GM21360 (cell line): ENCODE results near the gene ELF4.
"Not testable (repeated sequence)": the region's sequence is repeated elsewhere in the genome, so short reads cannot be mapped to it uniquely, and the experiment has no call there.

Experiments used
- ATAC-seq: cut with Tn5 transposase; IDR thresholded peaks from one replicate; pipeline ENCODE4 v1.9.1; 2021; ENCODE audit warnings: mild to moderate bottlenecking, moderate library complexity; ENCODE audit not compliant: unreplicated experiment

Gene ELF4

DNA sequence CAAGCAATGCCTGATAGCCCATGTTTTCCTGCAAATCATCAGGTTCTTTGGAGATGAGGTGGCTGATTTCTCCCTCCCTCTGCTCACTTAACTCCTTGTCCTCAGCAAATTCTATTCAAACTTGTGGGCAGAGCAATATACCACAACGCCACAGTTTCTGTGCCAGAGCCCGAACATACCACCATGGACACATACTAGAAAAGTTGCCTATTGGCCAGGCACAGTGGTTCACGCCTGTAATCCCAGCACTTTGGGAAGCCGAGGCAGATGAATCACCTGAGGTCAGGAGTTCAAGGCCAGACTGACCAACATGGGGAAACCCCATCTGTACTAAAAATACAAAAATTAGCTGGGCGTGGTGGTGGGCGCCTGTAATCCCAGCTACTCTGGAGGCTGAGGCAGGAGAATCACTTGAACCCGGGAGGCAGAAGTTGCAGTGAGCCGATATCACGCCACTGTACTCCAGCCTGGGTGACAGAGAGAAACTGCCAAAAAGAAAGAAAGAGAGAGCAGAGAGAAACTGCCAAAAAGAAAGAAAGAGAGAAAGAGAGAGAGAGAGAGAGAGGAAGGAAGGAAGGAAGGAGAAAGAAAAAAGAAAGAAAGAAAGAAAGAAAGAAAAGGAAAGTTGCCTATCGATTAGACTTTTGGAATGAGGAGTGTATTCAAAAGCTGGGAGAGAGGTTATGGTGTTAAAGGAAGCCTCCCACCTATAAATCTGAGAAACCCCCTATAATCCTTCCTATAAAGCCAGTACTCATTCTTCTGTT, 5.0 kb upstream of the ELF4 start:
- ATAC-seq: not testable (repeated sequence)

- ATAC-seq: no peak
Observed at GRCh38 chrX:130114141-130114588, 3.9 kb upstream of the ELF4 start.

- ATAC-seq: no peak
Observed at GRCh38 chrX:130111220-130112154, 1.2 kb upstream of the ELF4 start.

GRCh38 chrX:130109429-130110378, 593 bp downstream of the ELF4 start:
- no peak for ATAC-seq

DNA sequence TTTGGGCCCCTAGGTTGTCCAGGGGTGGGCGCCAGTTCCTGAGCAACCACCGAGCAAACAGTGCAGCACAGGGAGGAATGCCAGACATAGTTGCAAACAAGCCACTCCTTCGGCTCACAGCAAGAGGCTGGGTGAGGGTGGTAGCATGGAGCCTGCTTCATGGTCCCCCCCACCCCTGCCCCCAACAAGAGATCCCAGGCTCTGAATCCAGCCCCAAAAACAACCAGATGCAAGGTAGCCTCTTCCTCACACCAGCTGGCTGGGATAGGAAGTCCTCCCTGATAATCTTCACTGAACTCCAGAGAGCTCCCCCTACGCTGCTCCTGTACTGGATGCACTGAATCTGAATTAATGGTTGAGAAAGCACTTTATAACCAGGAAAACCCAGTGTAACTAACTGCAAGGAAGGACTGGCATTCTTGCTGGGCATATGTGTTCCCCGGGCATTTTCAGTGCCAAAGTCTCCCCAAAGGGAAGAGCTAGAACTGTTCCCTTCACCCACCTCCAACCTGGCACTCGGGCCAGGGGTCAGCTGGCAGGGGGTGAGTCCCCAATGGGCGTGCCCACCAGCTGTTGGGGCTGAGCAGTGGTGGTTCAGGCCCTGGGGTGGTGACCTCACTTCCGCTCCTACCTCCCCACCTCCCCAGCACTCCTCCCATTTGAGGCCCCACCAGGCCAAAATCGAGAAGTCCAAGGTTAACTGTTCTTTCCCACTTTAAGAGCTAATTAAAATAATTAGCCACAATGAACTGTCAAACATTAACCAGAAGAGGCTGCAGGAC, 1.5 kb downstream of the ELF4 start:
- peak; percentile 60 for ATAC-seq

GRCh38 chrX:130106071-130106470, 4.2 kb downstream of the ELF4 start:
- ATAC-seq: no peak

- ATAC-seq: no peak
Observed at GRCh38 chrX:130105244-130105643, 5.1 kb downstream of the ELF4 start.

GRCh38 chrX:130103605-130104004, 6.7 kb downstream of the ELF4 start:
- no peak for ATAC-seq

- no peak for ATAC-seq
Observed at GRCh38 chrX:130100180-130100579, 10.1 kb downstream of the ELF4 start.

GRCh38 chrX:130098210-130098552, 12.1 kb downstream of the ELF4 start:
- ATAC-seq: no peak

GRCh38 chrX:130097507-130098209, 12.6 kb downstream of the ELF4 start:
- ATAC-seq: no peak

DNA sequence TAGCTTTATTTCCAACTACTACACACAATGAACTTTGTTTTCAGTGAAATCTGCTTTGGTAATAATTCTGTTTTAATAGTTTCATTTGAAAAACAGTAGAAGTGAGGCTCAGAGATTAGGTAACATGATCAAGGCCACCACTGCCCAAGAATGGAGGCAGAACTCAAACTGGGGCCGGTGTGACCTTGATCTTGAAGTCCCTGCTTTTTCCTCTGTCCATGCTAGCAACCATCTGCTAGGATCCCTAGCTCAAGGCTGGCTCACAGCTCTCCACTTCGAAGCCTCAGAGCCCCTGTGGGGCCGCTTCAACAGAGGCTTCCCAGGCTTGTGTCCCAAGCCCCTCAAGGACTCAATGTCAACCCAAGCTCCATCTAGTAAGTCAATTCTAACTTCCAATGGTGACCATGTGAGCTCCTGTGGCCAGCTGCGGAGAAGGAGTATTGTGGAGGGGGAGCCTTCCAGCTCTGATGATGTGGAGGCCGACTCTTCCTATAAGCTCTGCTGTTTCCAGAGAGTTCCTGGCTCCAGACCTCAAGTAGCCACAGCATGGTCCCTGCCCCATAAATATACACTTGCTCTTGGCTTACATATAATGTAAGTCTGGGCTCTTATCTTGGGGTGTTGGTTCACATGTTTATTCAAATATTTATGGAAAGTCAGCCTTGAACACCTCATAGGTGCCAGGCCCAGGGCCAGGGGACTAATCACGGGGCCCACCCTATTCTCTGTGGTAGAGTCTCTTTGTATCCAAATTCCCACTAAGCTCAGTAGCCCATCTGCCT, 14.9 kb downstream of the ELF4 start:
- no peak for ATAC-seq

GRCh38 chrX:130094696-130095095, 15.6 kb downstream of the ELF4 start:
- ATAC-seq: no peak

GRCh38 chrX:130093271-130093670, 17.0 kb downstream of the ELF4 start:
- no peak for ATAC-seq

DNA sequence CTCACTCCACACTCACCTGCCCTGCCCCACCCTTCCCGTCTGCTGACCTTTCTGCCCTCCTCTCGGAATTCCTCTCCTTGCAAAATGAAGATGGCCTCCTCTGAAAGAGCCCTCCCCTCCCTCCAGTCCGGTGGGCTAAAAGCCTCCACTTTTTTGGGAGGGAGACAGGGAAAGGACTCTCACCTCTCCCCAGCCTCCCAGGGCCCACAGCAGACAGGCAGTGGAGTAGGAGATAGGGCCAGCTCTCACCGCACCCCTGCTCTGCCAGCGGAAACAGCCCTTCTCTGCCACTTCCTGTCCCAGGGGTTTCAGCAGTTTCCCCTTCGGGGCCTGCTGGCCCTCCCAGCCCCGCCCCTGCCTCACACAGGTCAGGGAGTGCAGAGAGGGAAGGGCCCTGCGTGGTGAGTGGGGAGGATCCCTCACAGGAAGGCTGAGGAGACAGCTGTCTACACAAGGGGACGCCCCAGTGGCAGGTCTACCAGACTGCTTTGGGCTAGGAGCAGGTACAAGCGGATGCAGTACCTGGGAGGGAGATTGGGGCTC, 18.2 kb downstream of the ELF4 start:
- ATAC-seq: peak; percentile 98

- no peak for ATAC-seq
Observed at GRCh38 chrX:130090364-130090763, 19.9 kb downstream of the ELF4 start.

DNA sequence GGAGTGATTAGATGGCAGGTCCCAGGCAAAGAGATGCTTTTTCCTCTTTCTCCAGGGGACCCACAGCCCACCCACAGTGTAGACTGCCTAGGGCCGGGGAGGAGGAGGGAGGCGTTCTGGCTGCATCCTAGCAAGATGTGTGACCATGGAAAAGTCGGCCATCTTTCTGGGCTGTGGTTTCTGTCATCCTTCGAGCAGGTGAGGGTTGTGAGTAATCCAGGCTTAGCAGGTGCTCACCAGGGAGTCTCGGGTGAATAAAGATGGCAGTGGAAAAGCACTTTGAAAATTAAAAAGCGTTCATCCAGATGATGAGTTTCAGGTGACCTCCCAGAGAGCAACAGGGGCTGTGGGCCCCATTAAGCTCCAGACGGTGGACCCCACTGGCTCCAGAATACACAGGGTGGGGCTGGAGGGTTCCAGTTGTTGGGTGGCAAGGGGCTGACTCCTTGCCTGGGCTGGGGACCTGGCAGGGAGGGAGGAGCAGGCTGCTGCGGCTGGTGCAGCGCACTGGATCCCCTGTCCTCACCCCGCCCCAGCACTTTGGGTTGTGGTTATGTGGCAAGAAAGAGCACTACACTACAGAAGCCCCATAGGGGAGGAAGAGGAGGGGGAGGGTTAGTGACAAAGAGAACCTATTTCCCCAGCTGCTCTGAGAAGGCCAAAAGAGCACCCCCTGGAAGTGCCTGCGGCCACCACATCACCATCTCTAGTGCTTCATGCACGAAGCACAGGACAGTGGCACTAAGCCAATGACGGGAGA, 23.7 kb downstream of the ELF4 start:
- ATAC-seq: peak; percentile 39
